CD4-positive, alpha-beta T cell treated with Interleukin-17A for 1 hour (primary cell): ENCODE data around the gene ATP8B2.
A peak's percentile ranks its signal among the peaks of the same experiment; 100 is the strongest.
"Not testable (repeated sequence)": the region's sequence is repeated elsewhere in the genome, so short reads cannot be mapped to it uniquely, and the experiment has no call there.

ENCODE experiments used
- DNase-seq: peaks from one replicate; pipeline ENCODE4 v3.0.0-alpha.2; 2020

Gene ATP8B2

GRCh38 chr1:154324669-154325582 is at the start of gene ATP8B2:
TSS of gene ATP8B2 (plus strand) at chr1:154325525. CDS start at chr1:154328142, 2,617 bp downstream.
- DNase-seq: peak; percentile 89

DNA sequence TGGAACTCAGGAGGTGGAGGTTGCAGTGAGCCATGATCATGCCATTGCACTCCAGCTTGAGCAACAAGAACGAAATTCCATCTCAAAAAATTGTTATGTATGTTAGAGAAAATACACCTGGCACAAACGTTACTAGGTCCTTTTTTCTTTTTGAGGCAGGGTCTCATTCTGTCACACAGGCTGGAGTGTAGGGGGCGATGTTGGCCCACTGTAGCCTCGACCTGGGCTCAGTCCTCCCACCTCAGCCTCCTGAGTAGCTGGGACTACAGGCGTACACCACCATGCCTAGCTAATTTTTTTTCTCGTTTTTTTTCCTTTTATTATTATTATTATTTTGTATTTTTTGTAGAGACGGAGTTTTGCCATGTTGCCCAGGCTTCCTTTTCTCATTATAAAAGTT is 48.5 kb upstream of the ATP8B2 start:
- DNase-seq: peak; percentile 46

- not testable (repeated sequence) for DNase-seq
Observed at GRCh38 chr1:154287591-154287990, 37.7 kb upstream of the ATP8B2 start.

DNA sequence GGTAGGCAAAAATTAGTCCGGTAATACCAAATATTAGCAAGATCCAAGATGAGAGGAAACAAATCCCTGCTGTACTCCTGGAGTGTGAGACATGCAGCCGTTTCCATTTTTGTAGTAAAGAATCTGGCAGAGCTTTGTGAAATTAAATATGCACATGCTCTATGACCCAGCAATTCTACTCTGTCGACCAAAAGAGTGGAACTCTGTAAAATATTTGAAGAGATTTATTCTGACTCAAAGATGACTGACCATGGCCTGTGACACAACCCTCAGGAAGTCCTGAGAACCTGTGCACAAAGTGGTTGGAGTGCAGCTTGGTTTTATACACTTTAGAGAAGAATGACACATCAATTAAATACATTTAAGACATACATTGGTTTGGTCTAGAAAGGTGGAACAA is 36.7 kb upstream of the ATP8B2 start:
- DNase-seq: no peak

GRCh38 chr1:154290921-154291320 is 34.4 kb upstream of the ATP8B2 start:
- no peak for DNase-seq

GRCh38 chr1:154295408-154296235 is 29.7 kb upstream of the ATP8B2 start:
- no peak for DNase-seq

DNA sequence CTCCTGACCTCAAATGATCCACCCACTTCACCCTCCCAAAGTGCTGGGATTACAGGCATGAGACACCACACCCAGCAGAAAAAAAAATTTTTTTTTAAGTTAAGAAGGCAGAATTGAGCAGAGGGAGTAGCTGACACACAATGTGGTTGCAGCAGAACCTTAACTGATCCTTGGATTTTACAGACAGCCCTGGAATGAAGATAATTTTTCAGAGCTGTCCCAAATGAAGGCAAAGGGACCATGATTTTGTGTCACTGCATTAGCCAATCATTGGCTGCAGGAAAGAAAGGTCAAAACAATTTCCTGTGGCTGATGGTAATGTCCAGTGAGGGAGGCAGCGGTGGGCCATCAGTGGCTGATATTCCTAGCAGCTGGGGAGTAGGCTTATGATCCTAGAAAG is 23.7 kb upstream of the ATP8B2 start:
- DNase-seq: no peak

GRCh38 chr1:154304664-154305337 is 20.5 kb upstream of the ATP8B2 start:
- DNase-seq: no peak

DNA sequence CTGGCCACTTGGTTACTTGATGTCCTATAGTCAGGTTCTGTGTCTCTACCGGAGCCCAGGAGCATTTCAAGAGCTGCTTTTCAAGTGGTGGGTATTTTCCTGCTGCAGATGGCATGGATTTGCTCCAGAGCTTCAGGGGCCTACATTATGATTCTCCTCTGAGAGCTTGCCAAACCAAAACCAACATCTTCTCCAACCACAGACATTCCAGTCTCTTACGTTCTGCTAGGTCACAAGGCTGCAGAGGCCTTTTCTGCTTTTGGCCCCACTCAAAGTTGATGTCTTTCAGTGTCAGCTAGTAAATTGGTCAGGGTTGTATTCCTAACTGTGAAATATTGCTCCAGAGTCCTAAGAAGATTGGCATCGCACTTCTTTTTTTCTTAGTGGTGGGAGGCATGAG is 19.2 kb upstream of the ATP8B2 start:
- no peak for DNase-seq

GRCh38 chr1:154307670-154308270 is 17.6 kb upstream of the ATP8B2 start:
- peak; percentile 3 for DNase-seq

- DNase-seq: not testable (repeated sequence)
Observed at GRCh38 chr1:154309136-154309535, 16.2 kb upstream of the ATP8B2 start.

GRCh38 chr1:154312229-154313065 is 12.9 kb upstream of the ATP8B2 start:
- not testable (repeated sequence) for DNase-seq

GRCh38 chr1:154313066-154313356 is 12.3 kb upstream of the ATP8B2 start:
- no peak for DNase-seq

DNA sequence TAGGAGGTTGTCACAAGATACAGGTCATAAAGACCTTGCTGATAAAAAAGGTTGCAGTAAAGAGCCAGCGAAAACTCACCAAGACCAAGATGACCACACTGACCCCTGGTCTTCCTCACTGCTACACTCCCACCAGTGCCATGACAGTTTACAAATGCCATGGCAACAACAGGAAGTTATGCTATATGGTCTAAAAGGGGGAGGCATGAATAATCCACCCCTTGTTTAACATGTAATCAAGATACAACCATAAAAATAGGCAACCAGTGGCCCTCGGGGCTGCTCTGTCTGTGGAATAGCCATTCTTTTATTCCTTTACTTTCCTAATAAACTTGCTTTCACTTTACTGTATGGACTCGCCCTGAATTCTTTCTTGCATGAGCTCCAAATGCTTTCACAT is 11.1 kb upstream of the ATP8B2 start:
- DNase-seq: not testable (repeated sequence)

GRCh38 chr1:154316704-154317103 is 8.6 kb upstream of the ATP8B2 start:
- DNase-seq: no peak

GRCh38 chr1:154318386-154318785 is 6.9 kb upstream of the ATP8B2 start:
- no peak for DNase-seq

DNA sequence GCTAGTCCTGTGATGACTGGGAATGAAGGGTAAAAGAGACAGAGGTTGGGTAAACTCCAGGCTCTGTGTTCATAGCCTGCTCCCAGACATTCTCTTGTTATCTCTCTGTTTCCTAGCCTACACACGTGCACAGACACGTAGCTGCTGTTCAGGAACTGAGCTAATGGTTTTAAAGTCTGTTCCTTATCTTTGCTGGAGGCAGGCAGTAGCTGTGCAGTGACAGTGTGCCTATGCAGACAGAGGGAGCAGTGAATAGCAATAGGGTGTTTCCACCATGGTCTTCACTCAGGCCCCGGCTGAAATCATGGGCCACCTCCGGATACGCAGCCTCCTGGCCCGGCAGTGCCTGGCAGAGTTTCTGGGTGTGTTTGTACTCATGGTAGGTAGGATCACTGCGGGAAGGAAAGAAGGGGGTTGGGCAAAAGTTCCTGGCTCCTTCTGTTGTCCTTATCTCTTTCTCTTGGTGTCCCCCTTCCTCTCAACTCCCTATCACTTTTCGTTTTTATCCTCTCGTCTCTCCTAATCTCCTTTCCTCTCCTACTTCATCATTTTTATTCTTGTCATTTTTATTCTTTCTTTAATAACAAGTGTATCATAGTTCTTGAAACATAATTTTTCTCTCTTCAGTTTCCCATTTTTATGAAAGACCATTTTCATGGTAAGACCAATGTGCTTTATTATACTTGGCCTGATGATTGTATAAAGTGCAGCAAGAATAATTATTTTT is 4.3 kb upstream of the ATP8B2 start, which contains the start of gene AQP10:
TSS of gene AQP10 (plus strand) at position 212 of the 727 bp plus-strand sequence. CDS start at position 275, 63 bp downstream.
- no peak for DNase-seq

DNA sequence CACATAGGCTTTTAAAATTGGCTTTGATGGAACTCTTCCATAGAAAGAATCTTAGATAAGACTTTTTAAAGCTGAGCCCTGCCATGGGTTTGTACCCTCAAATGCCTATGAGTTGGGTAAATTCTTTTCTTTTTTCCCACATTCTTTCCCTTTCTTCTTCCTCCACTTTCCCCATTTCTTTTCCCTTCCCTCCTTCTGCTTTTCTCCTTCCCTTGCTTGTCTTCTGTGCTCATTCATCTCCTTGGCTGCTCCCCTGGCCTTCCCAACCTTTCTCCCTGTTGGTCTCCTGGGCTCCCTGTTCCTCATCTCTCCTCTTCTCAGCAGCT is 3.8 kb upstream of the ATP8B2 start:
- DNase-seq: not testable (repeated sequence)

- no peak for DNase-seq
Observed at GRCh38 chr1:154323493-154323892, 1.8 kb upstream of the ATP8B2 start.

DNA sequence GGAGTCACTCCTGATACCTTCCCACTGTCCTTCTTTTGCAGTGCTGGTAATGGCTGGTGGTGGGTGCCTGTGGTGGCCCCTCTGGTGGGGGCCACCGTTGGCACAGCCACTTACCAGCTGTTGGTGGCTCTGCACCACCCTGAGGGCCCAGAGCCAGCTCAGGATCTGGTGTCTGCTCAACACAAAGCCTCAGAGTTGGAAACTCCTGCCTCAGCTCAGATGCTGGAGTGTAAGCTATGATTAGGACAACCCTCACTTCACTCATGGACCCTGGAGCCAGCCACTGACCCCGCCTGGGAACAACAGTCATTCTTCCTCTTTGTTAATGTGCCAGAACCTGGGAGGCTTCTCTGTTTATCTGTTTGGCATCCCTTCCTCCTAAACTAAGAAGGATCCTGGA is 1.1 kb upstream of the ATP8B2 start:
- DNase-seq: no peak
